22Rv1 (cell line): Measurements from ENCODE around the gene CD93.

Source experiments
- CTCF ChIP-seq: fragments of 450-650 bp; IDR thresholded peaks from 2 replicates; pipeline ENCODE4 v1.5.1; 2017; ENCODE audit warnings: mild to moderate bottlenecking
- ZFX ChIP-seq: fragments of 450-650 bp; IDR thresholded peaks from 2 replicates; pipeline ENCODE4 v1.6.1; 2017; ENCODE audit warnings: antibody characterized with exemption, borderline replicate concordance

DNA sequence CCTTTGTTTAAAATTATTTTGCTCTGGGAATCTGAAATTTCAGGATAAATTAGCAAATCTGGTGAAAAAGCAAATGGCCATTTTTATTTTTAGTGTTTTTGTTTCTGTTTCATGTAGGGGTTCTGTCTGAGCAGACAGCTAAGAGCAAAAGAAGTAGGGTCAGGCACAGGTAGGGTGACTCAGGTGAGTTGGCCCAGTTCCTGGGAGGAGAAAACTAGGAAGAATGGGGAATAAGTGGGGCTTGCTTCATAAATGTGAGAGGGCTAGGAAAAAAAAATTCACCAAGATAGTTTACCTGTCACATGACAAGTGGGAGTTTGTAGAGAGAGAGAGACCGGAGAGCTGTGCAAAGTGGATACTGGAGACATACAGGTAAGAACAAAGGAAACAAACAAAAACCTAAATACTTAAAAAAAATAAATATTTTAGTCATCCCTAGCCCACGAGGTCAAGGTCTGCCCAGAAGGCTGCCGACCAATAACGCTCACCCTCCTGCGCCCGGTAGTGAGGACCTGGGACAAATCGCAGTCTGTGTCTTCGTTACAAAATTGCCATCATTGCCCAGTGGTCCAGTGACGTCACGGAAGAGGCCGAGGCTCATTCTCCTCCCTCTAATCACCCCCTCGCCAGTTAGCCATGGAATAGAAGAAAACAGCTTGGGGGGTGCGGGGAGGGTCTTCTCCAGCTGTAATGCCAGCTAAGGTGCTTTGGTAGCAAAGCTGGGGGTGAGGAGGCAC is 39.0 kb downstream of the CD93 start:
- TF ChIP-seq CTCF (no peak), ZFX (no peak)
